Esophagus muscularis mucosa (tissue), 4 donors: Measurements from ENCODE around the gene SOS1.

Experiments used
- CTCF ChIP-seq, 3 experiments: fragments of 200-600 bp in 2 of 3; fragments of 450-650 bp in 1 of 3; sonication (generic) in 2 of 3; IDR thresholded peaks; one replicate each; pipeline ENCODE4 v1.5.1; 2017 to 2019; ENCODE audit warnings: antibody characterized with exemption in 3 of 3, mild to moderate bottlenecking in 2 of 3, moderate library complexity in 1 of 3
- EP300 ChIP-seq: sonication (generic); formaldehyde crosslinking; IDR thresholded peaks from one replicate; pipeline ENCODE4 v1.6.1; 2017; ENCODE audit warnings: antibody characterized with exemption
- POLR2A ChIP-seq: fragments of 450-650 bp; IDR thresholded peaks from one replicate; pipeline ENCODE4 v1.6.1; 2017; ENCODE audit warnings: antibody characterized with exemption, moderate library complexity, mild to moderate bottlenecking, low read depth
- POLR2AphosphoS5 ChIP-seq, 2 donors: sonication (generic); formaldehyde crosslinking; IDR thresholded peaks; one replicate each; pipeline ENCODE4 v1.6.1; 2017; ENCODE audit warnings: antibody characterized with exemption in 2 of 2

GRCh38 chr2:38959466-38959865, 161.4 kb downstream of the SOS1 start:
- TF ChIP-seq CTCF (IDR thresholded peaks at IDR 0.05) (no peak), POLR2AphosphoS5 (IDR thresholded peaks at IDR 0.05) (no peak), POLR2A (no peak), EP300 (no peak)
